ENCODE data around the gene KCTD8.

GRCh38 chr4:44415251-44415650 lies 33.4 kb downstream of the KCTD8 start:
- no peak for TF ChIP-seq GATA2 (IDR thresholded peaks at IDR 0.05; ENCODE audit: low read depth, low read length)
- TF ChIP-seq GATA3 (IDR thresholded peaks at IDR 0.05; ENCODE audit: low read depth, low read length), result no peak

All from SH-SY5Y (cell line).